ENCODE data around the gene CALM1.

GRCh38 chr14:90349739-90350138 is 47.1 kb upstream of the CALM1 start:
- TF ChIP-seq BHLHE40 (IDR thresholded peaks at IDR 0.05; ENCODE audit: borderline replicate concordance in 1 of 2, low read depth in 2 of 2, low read length in 1 of 2) (no peak), JUND (IDR thresholded peaks at IDR 0.05; ENCODE audit: low read depth, low read length) (no peak), NFYB (IDR thresholded peaks at IDR 0.05; ENCODE audit: insufficient read depth, low read depth, low read length) (no peak), CEBPB (IDR thresholded peaks at IDR 0.05; ENCODE audit: borderline replicate concordance in 1 of 2, low read depth in 2 of 2, low read length in 2 of 2) (no peak), E4F1 (IDR thresholded peaks at IDR 0.05; ENCODE audit: borderline replicate concordance, partially characterized antibody) (no peak), ZNF274 (IDR thresholded peaks at IDR 0.05; ENCODE audit: insufficient read depth, insufficient read length) (no peak), CTCF (IDR thresholded peaks at IDR 0.05 in 2 of 3, conservative IDR thresholded peaks at IDR 0.05 in 1 of 3; ENCODE audit: control insufficient read depth in 2 of 3, extremely low read depth in 1 of 3, insufficient read depth in 1 of 3, low read depth in 3 of 3, low read length in 3 of 3) (no peak)

All from GM12878 (cell line).